NCI-H446 treated with DMSO at 0.1 percent for 48 hours (cell line): Measurements from ENCODE around the gene NPAS2.

Experiments used
- DNase-seq: peaks from one replicate; lab custom pipeline; 2025; lab: John Stamatoyannopoulos, UW

NPAS2 gene

GRCh38 chr2:100940240-100940639, 120.3 kb downstream of the NPAS2 start:
- DNase-seq = no peak

GRCh38 chr2:100940766-100941645, 121.1 kb downstream of the NPAS2 start:
- DNase-seq = no peak

- DNase-seq = no peak
Observed at GRCh38 chr2:100941646-100942240, 121.8 kb downstream of the NPAS2 start.

GRCh38 chr2:100944617-100945432, 124.9 kb downstream of the NPAS2 start:
- no peak for DNase-seq

GRCh38 chr2:100945433-100945740, 125.4 kb downstream of the NPAS2 start:
- DNase-seq = no peak

- DNase-seq = no peak
Observed at GRCh38 chr2:100945930-100946607, 126.1 kb downstream of the NPAS2 start.

- no peak for DNase-seq
Observed at GRCh38 chr2:100948942-100949811, 129.2 kb downstream of the NPAS2 start.

- DNase-seq = no peak
Observed at GRCh38 chr2:100952512-100952911, 132.6 kb downstream of the NPAS2 start.

GRCh38 chr2:100953406-100954043, 133.6 kb downstream of the NPAS2 start:
- no peak for DNase-seq

GRCh38 chr2:100954044-100954420, 134.1 kb downstream of the NPAS2 start:
- DNase-seq = no peak

- no peak for DNase-seq
Observed at GRCh38 chr2:100955226-100955625, 135.3 kb downstream of the NPAS2 start.

GRCh38 chr2:100956081-100956480, 136.1 kb downstream of the NPAS2 start:
- no peak for DNase-seq

GRCh38 chr2:100957996-100958653, 138.2 kb downstream of the NPAS2 start:
- DNase-seq = no peak

- no peak for DNase-seq
Observed at GRCh38 chr2:100959225-100959880, 139.4 kb downstream of the NPAS2 start.

GRCh38 chr2:100960688-100961087, 140.7 kb downstream of the NPAS2 start:
- no peak for DNase-seq

GRCh38 chr2:100962366-100963025, 142.6 kb downstream of the NPAS2 start:
- DNase-seq = no peak

GRCh38 chr2:100963026-100963375, 143.1 kb downstream of the NPAS2 start:
- no peak for DNase-seq

GRCh38 chr2:100964222-100964621, 144.3 kb downstream of the NPAS2 start:
- no peak for DNase-seq

GRCh38 chr2:100964681-100965169, 144.8 kb downstream of the NPAS2 start:
- no peak for DNase-seq
